GM10847 (cell line): ENCODE data around the gene ECE1.

Source experiments
- POLR2A ChIP-seq: IDR thresholded peaks from 2 replicates; pipeline ENCODE4 v1.6.1; 2011; ENCODE audit not compliant: insufficient read length; ENCODE audit errors: extremely low read depth

ECE1 gene

DNA sequence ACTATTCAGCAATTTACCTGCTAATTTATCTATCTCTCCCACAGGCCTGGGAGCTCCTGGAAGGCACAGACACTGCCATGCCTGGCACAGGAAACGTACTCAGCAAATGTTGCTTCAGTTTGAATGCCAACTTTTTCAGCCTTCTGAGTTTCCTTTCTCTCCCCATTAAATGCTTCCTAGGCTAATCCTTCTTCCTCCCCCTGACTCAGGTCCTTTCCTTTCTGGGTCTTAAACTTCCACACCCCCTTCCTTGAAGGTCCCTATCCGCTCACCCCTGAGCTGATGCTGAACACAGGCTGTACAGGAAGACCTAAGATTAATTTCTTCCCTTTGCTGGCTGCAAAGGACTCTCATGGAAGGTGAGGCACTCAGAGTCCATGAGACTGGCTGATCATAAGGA lies 40.3 kb upstream of the ECE1 start:
- no peak for TF ChIP-seq POLR2A

DNA sequence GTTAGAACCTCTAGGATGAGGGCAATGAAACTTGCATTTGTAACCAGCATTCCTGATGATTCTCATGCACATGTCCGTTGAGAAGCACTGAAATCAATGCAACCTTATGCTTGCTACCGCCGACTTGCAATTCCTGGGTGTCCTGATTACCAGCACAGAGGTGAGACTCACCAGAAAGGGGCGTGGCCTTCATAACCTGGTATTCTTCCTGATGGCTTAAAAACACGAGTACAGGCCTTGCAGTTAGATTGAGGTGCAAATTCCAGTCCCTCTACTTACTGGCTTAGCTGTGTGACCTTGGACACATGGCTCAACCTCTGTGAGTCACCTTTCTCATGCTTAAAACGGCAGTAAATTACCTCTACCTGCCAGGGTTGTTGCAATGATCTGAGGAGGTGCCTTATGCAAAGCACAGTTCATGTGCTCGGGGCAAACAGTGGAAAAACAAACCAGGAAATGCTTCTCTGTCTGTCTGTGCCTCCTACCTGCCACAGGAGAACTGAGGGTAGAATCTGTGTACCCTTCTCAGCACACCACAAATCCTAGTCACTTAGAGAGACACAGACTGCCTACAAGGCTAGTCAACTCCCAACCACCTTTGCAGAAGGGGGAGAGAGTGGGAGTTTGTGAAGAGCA lies 39.1 kb upstream of the ECE1 start:
- no peak for TF ChIP-seq POLR2A

DNA sequence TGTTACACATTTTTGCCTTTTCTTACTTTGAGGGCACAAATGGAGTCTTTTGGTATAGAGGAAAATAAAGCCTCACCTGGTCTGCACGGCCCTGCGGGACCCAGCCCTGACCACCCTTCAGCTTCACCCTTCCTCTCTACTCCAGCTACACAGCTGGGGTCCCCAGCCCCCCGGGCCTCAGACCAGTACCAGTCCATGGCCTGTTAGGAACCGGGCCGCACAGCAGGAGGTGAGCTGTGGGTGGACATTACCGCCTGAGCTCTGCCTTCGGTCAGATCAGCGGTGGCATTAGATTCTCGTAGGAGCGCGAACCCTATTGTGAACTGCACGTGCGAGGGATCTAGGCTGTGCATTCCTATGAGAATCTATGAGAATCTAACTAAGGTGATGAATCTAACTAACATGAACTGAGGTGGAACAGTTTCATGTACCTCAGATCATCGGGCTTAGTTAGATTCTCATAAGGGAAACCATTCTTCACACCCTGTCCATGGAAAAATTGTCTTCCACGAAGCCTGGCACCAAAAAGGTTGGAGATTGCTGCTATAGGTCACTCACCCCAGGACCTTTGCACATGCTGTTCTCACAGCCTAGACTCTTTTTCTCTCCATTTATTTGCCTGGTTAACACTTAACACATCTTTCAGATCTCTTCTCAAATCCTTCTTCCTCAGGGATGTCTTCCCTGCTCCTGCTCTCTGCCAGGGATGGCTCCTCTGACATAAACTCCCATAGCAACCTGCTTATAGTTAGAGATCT lies 37.5 kb upstream of the ECE1 start:
- TF ChIP-seq POLR2A: no peak

DNA sequence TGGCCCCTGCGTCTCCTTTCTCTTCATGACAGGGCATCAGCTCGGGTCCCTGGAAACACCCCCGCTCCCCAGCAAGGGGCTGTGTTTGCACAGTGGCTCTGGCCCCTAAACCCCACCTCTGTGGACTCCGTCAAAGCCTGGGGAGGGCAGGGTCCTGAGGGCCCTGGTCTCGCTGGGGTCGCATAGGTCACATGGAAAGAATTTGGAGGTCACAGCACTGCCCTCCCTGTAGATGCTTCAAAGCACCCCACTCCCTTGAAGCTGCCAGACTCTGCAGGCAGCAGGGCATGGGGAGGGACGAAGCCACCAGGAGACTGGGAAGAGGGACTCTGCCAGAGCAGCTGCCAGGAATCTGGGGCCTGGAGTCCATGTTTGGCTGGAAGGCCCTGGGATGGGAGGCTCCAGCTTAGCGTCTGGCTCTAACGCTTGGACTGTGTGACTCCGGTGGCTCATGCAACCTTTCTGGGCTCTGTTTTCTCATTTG lies 36.6 kb upstream of the ECE1 start:
- TF ChIP-seq POLR2A: no peak

DNA sequence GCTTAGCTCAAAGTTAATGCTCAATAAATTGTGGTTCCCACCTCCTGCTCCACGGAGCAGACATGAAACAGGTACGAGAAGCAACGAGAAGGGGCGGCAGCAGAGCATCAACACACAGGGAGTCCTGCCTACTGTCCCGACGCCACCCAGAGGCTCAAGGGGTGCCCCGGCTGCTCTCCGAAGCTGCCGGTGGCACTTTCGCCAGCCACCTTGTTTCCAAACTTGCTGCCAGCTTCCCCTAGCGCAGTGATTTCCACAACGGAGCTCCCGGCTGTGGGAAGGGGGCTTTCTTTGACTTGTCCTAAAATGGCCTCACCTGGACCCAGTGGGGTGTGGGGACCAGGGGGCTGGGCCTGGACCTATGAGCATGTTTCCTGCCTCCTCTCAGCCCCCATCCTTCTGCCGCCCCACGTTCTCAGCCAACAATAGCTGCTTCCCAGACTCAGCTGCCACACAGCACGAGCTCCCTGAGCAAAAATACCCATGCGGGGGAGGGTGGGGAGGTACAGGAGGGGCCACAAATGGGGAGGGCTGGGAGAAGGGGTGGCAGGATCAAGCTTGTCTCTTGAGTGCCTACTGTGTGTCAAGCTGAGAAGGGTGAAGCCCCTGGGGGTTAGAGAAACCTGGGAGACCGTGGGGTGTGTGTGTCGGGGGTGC lies 35.6 kb upstream of the ECE1 start:
- no peak for TF ChIP-seq POLR2A

DNA sequence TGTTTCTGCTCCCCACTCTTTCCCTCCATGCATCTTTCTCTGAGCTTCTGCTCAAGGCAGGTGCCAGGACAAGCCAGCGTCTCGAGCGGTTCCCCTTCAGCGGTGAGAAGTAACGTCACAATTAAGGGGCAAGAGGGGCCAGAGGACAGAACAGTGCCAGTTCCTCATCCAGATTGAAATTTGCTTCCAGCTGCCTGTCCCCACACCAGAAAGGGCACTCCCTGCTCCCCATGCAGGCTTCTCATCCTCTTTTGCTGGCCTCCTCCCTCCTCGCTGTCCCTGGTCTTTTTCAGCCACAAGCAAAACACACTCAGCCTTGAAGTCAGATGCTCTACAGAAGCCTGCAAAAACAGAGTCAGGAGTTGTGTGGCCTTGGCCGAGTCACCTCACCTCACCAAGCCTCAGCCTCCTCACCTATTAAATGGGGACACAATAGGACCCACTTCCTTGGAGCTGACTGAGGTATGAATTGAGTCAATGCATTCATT lies 35.0 kb upstream of the ECE1 start:
- no peak for TF ChIP-seq POLR2A

DNA sequence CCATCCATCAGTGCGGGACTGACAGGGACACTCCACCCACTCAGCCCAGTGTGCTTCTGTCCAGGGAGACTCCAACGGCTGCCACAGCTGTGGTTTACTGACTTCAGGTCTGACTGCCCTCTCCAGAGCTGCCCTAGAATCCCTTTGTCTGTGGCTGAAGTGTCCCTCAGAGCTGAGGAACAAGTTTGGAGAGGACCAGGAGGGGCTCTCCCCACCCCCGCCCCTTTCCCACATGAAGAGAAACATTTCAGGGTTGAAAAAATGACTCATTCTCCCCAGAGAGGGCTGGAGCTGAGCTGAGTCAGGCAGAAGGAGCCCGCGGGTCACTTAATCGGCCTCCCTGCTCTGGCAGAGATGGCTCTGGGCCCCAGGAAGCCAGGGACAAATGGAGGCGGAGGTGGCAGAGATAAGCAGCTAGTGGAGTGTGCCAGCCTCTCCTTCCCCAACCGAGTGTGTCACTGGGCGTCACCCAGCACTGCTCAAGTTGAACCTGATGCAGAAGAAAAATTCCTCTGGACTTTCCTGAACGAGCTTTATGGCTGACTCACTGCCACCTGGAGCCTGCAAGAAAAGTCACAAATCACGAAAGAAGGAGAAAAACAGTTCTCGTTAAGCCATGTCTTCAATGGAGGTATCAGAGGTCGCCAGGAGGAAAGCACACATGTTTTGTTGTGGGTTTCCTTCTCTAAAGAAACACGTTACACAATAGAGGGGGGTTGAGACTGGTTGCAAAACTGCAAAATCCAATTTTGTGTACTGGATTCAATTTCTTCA lies 34.3 kb upstream of the ECE1 start:
- no peak for TF ChIP-seq POLR2A

DNA sequence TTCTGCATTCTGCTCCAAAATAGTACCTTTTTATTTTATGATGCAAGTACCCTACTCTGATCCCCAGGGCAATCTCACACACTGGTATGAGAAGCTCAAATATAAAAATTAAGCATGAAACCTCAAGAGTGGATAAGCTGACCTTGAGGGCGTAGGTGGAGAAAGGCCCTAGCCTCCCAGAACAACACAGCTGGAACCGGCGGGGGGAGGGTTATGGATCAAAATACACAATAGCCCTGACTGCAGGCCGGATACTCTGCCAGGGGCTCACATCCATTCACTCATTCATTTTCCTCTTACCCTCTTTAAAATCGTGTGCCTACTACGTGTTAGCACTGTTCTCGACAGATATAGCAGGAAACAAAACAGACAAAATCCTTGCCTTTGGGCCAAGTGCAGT lies 32.8 kb upstream of the ECE1 start:
- no peak for TF ChIP-seq POLR2A

DNA sequence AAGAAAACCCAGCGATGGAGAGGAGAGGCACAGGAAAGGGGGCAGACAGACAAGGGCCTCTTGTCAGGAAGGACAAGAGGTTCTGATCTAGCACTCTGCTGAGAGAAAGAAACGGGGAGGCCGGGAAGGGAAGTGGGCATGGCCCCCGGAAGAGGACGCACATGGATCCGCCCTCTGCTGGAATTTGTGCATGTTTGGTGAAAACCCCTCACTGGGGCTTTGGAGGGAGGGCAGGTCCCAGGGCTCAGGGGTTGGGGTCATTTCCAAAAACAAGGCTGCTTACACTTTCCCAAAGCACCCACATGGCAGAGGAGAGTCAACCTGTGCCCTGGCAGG lies 32.4 kb upstream of the ECE1 start:
- no peak for TF ChIP-seq POLR2A

DNA sequence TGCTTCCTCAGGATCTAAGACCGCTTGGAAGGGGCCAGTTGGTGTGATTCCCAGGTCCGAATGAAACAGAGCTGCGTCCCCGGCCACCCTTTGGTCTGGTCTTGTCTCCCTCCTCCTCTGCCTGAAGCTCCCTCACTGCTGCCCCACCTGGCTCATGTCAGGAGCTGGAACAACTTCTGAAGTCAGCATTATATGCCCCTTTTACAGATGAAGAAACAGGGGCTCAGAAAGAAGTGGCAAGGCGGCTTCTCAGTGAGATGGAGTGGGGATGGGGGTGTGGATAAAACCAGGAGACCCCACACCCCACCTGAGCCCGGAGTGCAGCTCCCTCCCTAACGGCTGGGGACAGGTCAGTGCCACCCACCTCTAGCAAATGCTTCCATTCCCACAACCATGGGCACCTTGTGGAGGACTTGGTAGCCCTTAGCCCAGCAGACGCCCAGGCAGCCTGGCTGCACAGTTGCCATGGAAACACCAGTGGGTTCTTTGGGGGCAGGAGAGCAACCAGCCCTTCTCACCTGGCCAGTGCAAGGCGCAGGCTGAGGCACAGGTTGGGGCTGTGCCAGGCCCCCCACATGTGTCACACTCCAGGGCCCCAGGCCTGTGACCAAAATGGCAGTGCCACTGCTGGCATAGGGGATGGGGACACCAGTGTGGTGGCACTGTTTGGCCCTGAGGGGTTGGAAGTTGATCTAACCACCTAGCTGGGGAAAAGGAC lies 31.9 kb upstream of the ECE1 start:
- TF ChIP-seq POLR2A: no peak

DNA sequence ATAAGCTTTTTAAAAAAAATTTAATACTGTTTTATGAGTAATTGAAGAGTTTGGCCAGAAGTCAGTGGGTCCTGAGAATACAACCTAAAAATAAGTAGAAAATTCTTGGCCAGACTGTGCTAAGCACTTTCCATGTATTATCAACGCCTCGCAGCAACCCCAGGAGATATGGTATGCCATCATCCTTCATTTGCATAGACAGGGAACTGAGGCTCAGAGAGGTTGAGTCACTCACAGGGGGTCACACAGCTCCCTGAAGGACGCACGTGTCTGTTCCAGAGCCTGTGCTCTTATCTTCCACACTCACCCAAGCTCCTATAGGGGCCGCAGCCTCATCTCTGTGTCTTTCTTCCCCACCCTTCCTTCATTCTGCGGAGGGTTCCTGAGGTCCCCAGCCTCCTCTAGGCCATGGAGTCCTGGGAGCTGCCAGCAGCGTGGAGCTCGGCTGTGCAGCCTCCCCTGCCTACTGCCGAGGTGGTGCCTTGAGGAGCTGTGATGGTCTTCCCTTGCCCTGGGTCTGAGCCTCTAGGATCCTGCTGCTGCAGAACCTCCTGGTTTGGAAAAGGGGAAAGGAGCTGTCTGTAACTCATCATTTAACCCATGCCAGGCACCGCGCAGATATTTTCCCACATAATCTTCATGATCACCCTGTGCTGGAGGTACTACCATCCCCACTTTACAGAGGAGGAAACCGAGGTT lies 30.3 kb upstream of the ECE1 start:
- TF ChIP-seq POLR2A: no peak

DNA sequence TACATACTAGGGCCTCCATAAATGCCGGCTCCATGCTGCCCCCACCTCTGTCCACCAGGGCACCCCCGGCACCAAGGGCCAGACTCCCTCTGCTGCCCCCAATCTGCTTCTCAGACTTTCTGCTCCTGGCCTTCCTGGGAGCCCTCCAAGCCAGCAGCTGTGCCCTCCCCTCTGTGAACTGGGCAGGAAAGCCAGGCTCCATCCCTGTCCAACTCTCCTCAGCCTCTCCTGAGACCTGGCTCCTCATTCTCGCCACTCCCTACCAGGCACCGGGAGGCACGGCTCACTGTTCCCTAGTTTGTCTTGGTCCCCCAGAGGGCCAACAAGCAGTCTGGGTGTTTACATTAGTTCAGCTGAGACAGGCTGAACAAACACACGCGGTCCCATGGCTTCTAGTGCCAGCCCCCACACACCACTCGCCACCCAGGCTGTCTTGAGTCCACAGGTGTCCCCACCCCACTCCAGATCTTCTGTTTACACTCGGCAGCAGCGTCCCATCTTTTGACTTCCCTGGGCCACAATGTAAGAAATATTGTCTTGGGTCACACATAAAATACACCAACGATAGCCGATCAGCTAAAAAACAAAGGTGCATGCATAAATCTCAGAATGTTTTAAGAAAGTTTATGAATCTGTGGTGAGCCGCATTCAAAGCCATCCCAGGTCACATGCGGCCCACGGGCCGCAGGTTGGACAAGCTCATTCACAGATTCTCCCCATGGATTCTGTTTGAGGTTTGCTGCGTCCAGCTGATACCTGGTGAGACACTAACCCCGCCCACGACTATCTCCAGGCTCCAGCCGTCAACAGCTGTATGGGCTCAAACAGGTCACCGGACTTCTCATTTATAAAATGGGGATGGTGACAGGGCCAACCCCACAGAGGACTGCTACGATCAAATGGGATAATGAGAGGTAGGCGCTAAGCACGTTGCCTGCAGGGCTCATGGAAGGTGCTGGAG lies 29.5 kb upstream of the ECE1 start:
- no peak for TF ChIP-seq POLR2A

DNA sequence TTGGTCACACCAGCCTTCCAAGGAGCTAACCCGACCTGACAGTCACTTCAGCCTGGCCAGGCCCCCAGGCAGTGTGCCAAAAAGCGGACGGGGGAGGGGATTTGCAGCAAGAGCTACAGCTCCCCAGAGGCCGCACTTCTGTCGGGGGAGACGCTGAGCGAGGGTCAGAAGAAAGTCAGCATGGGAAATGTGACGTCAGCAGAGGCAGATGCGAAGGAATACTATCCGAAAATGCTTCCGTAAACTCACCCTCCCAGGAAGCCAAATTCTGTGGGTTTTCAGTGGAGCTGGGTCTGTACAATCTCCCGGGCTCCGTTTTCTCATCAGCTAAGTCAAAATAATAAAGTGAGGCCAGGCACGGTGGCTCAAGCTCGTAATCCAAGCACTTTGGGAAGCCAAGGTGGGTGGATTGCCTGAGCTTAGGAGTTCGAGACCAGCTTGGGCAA lies 28.5 kb upstream of the ECE1 start:
- TF ChIP-seq POLR2A: no peak
